PC-3 (cell line): ENCODE data around the gene CLDN19. TPM values are rescaled to one million over a fixed set of nuclear protein-coding genes. Genes with fewer than 3 reads are reported as not detected.

Experiments
- ATAC-seq: fragments of 200-7000 bp; cut with Tn5 transposase; 2 replicates; pipeline ENCODE4 v1.9.1; 2020; ENCODE audit warnings: mild to moderate bottlenecking, moderate library complexity
- Bru-seq: library from RNA; stranded (reverse); fragments of 400-500 nt; gene quantifications from one replicate; lab custom pipeline; 2021; lab: Mats Ljungman, UMichigan
- BruChase-seq, 2 experiments: library from RNA; stranded (reverse); fragments of 400-500 nt; gene quantifications; one replicate each; lab custom pipeline; 2021; lab: Mats Ljungman, UMichigan
- BruUV-seq: library from RNA; stranded (reverse); fragments of 400-500 nt; replicated peaks from 2 replicates; lab custom pipeline; 2021; lab: Mats Ljungman, UMichigan
- CTCF ChIA-PET: fragments of 300-600 bp; sonication (Branson Sonifier 250); formaldehyde crosslinking; loops from one replicate; lab custom pipeline; 2022; ENCODE audit warnings: antibody characterized with exemption; lab: Charles Lee
- POLR2A ChIA-PET: fragments of 300-600 bp; sonication (Branson Sonifier 250); formaldehyde crosslinking; loops from one replicate; lab custom pipeline; 2022; ENCODE audit warnings: antibody characterized with exemption; ENCODE audit not compliant: unreplicated experiment; lab: Charles Lee
- DNase-seq: peaks from one replicate; pipeline ENCODE4 v3.0.0-alpha.2; 2015
- H2AFZ ChIP-seq: fragments of 300-600 bp; sonication (generic); 2 replicates; pipeline ENCODE4 v1.6.0; 2016; ENCODE audit warnings: antibody characterized with exemption, low read length
- H3F3A ChIP-seq: fragments of 300-600 bp; sonication (generic); one replicate; pipeline ENCODE4 v1.6.0; 2017; ENCODE audit warnings: antibody characterized with exemption, low read length, control low read depth, mild to moderate bottlenecking; ENCODE audit not compliant: unreplicated experiment
- H3K27ac ChIP-seq: fragments of 300-600 bp; sonication (generic); 2 replicates; pipeline ENCODE4 v1.5.1; 2016; ENCODE audit warnings: mild to moderate bottlenecking, low read length
- H3K27me3 ChIP-seq: fragments of 300-600 bp; sonication (generic); 2 replicates; pipeline ENCODE4 v1.6.1; 2016; ENCODE audit warnings: low read length, mixed read lengths
- H3K36me3 ChIP-seq: fragments of 300-600 bp; sonication (generic); 2 replicates; pipeline ENCODE4 v1.6.1; 2016; ENCODE audit warnings: low read depth, mixed run types, low read length, mixed read lengths
- H3K4me1 ChIP-seq: fragments of 300-600 bp; sonication (generic); 2 replicates; pipeline ENCODE4 v1.5.1; 2016; ENCODE audit warnings: low read length; ENCODE audit not compliant: insufficient read depth
- H3K4me2 ChIP-seq: fragments of 300-600 bp; sonication (generic); 2 replicates; pipeline ENCODE4 v1.6.0; 2016; ENCODE audit warnings: low read length
- H3K4me3 ChIP-seq: fragments of 300-600 bp; sonication (generic); 2 replicates; pipeline ENCODE4 v1.5.1; 2016; ENCODE audit warnings: mild to moderate bottlenecking, low read length, mixed read lengths
- H3K79me2 ChIP-seq: fragments of 300-600 bp; sonication (generic); 2 replicates; pipeline ENCODE4 v1.6.1; 2017; ENCODE audit warnings: low read length, mixed read lengths
- H3K9ac ChIP-seq: fragments of 300-600 bp; sonication (generic); 2 replicates; pipeline ENCODE4 v1.6.0; 2016; ENCODE audit warnings: mild to moderate bottlenecking, low read length
- H3K9me2 ChIP-seq: fragments of 300-600 bp; sonication (generic); replicated peaks from 2 replicates; pipeline ENCODE4 v1.6.1; 2016; ENCODE audit warnings: mixed run types, low read length, mixed read lengths
- H3K9me3 ChIP-seq: fragments of 300-600 bp; sonication (generic); 2 replicates; pipeline ENCODE4 v1.6.1; 2016; ENCODE audit warnings: low read length, mixed read lengths
- H4K20me1 ChIP-seq: fragments of 300-600 bp; sonication (generic); 2 replicates; pipeline ENCODE4 v1.6.1; 2016; ENCODE audit warnings: low read length, mixed read lengths
- EZH2 ChIP-seq: fragments of 300-600 bp; sonication (generic); IDR thresholded peaks from one replicate; pipeline ENCODE4 v1.6.1; 2017; ENCODE audit warnings: antibody characterized with exemption, mild to moderate bottlenecking, low read length; ENCODE audit not compliant: unreplicated experiment
- EZH2phosphoT487 ChIP-seq: fragments of 300-600 bp; sonication (generic); IDR thresholded peaks from 2 replicates; pipeline ENCODE4 v1.6.1; 2018; ENCODE audit warnings: mild to moderate bottlenecking, antibody characterized with exemption, low read length, borderline replicate concordance
- intact Hi-C: fragments of 100-400 bp; cut with micrococcal nuclease; formaldehyde crosslinking; loops from 2 replicates; pipeline ENCODE4 v1.9.0; 2023
- long read RNA-seq: library from polyadenylated mRNA; unstranded; transcript quantifications from one replicate; pipeline ENCODE4 v2.0.0, GENCODE V29; 2021; ENCODE audit not compliant: unreplicated experiment
- total RNA-seq: library from RNA; depleted of rRNA; stranded (reverse); fragments of >200 nt; gene quantifications from 2 replicates; pipeline ENCODE4 v1.2.3, GENCODE V29; 2014; rRNA removed
- TF ChIP-seq, protein P1 (sequence below): fragments of 300-600 bp; sonication (generic); conservative IDR thresholded peaks from 2 replicates; pipeline ENCODE4 v1.5.1; 2017; ENCODE audit warnings: antibody characterized with exemption, low read depth, mild to moderate bottlenecking, low read length

The CLDN19 gene, protein sequence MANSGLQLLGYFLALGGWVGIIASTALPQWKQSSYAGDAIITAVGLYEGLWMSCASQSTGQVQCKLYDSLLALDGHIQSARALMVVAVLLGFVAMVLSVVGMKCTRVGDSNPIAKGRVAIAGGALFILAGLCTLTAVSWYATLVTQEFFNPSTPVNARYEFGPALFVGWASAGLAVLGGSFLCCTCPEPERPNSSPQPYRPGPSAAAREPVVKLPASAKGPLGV
- 0.17 TPM in 1 of 2 replicates, not detected in the other for total RNA-seq
- not detected for Bru-seq, nascent RNA
- percentile 9 among the genes with signal in this experiment for BruChase-seq, experiment 1, labeled RNA remaining after a 6-hour chase
- percentile 12 among the genes with signal in this experiment for BruChase-seq, experiment 2, labeled RNA remaining after a 2-hour chase
- long read RNA-seq, result 0 reads

DNA sequence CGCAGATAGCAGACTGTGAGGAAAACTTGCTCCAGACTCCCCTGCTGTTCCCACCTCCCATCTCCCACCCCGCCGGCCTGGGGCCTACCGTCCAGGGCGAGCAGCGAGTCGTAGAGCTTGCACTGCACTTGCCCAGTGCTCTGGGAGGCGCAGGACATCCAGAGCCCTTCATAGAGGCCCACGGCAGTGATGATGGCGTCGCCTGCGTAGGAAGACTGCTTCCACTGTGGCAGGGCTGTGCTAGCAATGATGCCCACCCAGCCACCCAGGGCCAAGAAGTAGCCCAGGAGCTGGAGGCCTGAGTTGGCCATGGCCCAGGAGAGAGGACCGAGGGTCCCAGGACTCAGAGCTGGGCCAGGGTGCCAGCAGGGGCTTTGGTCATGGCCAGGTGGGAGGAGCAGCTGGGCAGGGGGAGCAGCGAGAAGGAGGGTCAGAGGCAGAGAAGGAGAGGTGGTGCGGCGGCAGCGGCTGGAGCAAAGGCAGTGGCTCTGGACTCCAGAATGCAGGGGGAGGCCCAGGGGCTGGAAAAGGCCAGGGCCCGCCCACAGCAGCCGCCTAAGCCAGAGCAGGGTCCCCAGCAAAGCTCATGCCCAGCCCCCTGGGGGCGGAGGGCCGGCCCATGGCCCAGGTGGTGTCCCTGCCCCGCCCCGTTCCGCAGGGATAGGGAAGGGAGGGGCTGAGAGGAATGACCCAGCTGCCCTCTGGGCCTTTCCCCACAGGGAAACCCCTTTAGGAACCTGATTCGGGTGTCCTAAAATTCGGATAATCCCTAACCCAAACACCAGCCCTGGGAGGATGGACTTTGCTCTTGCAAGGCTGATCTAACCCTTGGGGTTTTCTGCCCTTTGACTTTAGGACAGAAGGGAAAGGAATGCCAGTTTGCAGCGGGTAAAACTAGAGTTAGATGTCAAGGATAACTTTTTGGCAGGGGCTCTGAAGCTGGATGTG lies at the start of gene CLDN19:
Gene CLDN19 (minus strand): TSS at position 484 of the 948 bp plus-strand sequence. CDS start 173 bp downstream, at position 311.
- Histone ChIP-seq H3K4me3 (no peak within 1 kb of the TSS), H3K36me3 (no peaks in the 10 kb centered on the region), H3K4me1 (no peaks in the 10 kb centered on the region), H4K20me1 (no peaks in the 10 kb centered on the region), H2AFZ (no peak within 1 kb of the TSS), H3K9me2 (no peaks in the 10 kb centered on the region), H3K27ac (no peak within 1 kb of the TSS), H3K9ac (no peak within 1 kb of the TSS), H3K9me3 (no peaks in the 10 kb centered on the region), H3K27me3 (no peaks in the 10 kb centered on the region), H3K4me2 (no peak within 1 kb of the TSS), H3K79me2 (no peaks in the 10 kb centered on the region), H3F3A (no peaks in the 10 kb centered on the region)
- BruUV-seq, result no TSS peak
- DNase-seq (no peak), ATAC-seq (no peak)
- TF ChIP-seq EZH2 (no peak), EZH2phosphoT487 (no peak)
- TF ChIP-seq, protein P1, sequence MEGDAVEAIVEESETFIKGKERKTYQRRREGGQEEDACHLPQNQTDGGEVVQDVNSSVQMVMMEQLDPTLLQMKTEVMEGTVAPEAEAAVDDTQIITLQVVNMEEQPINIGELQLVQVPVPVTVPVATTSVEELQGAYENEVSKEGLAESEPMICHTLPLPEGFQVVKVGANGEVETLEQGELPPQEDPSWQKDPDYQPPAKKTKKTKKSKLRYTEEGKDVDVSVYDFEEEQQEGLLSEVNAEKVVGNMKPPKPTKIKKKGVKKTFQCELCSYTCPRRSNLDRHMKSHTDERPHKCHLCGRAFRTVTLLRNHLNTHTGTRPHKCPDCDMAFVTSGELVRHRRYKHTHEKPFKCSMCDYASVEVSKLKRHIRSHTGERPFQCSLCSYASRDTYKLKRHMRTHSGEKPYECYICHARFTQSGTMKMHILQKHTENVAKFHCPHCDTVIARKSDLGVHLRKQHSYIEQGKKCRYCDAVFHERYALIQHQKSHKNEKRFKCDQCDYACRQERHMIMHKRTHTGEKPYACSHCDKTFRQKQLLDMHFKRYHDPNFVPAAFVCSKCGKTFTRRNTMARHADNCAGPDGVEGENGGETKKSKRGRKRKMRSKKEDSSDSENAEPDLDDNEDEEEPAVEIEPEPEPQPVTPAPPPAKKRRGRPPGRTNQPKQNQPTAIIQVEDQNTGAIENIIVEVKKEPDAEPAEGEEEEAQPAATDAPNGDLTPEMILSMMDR, result no peak
- POLR2A ChIA-PET, result no interaction called here
- intact Hi-C loops, result no loop called here
- CTCF ChIA-PET, result no interaction called here

DNA sequence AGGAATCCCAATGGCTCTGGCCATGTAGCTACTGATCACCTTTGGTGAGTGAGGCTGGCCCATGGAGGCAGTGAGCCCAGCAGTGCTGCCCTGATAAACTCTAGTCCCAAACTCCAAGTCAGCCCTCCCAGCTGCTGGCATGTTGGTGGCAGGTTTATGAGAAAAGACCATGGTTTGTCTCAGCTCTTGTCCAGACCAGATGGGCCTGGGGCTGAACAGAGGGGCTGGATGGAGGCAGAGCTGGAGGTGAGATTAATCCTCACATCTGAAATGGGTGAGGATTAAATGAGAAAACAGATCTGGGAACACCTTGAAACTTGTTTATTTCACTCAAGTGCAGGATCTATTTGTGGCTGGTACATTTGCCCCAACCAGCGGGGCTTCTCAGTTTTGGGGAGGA lies 48.0 kb upstream of the CLDN19 start:
- intact Hi-C loops, result no loop called here
- POLR2A ChIA-PET, result no interaction called here
- H3K9ac ChIP-seq, result no peak overlapping the region

More for the DNA sequence above, 48.0 kb upstream of the CLDN19 start:
- Histone ChIP-seq H3K4me1 (no peaks in the 10 kb centered on the region), H3K36me3 (peaks cover 3% of the 10 kb centered on the region; the same call in 1 of the 2 replicates), H3F3A (no peaks in the 10 kb centered on the region), H3K27ac (no peak overlapping the region), H2AFZ (no peak overlapping the region), H3K9me3 (no peaks in the 10 kb centered on the region), H3K4me2 (no peak overlapping the region), H4K20me1 (no peaks in the 10 kb centered on the region), H3K27me3 (no peaks in the 10 kb centered on the region), H3K79me2 (no peaks in the 10 kb centered on the region), H3K4me3 (no peak overlapping the region), H3K9me2 (no peaks in the 10 kb centered on the region)
- TF ChIP-seq EZH2 (no peak), EZH2phosphoT487 (no peak)
- TF ChIP-seq, protein P1, result no peak
- CTCF ChIA-PET, result no interaction called here
- DNase-seq (no peak), ATAC-seq (no peak)
- BruUV-seq, result no TSS peak
